T-helper 1 cell (primary cell): Measurements from ENCODE around the gene TMEM131.
A peak's percentile ranks its signal among the peaks of the same experiment; 100 is the strongest.
"Not testable (repeated sequence)": the region's sequence is repeated elsewhere in the genome, so short reads cannot be mapped to it uniquely, and the experiment has no call there.

Source experiments
- DNase-seq, 5 donors: peaks; one replicate each; pipeline ENCODE4 v3.0.0-alpha.2; 2012 to 2020

TMEM131 gene

GRCh38 chr2:97907369-97908100, 88.2 kb downstream of the TMEM131 start:
- DNase-seq, result no peak

DNA sequence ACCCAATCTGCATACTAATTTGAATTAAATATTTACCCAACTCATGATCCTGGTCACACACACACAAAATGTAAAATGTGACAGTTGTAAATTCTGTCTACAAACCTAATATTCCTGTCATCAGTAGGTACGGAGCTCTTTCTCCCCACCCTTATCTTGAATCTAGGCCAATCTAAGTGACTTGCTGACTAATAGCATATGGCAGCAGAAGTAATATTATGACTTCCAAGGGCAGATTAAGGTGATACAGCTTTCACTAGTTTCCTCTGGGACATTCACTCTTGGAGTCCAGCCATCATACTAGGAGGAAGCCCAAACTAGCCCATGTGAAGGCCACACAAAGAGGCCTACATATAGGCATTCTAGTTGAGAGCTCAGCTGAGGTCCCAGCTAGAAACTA, 89.4 kb downstream of the TMEM131 start:
- no peak for DNase-seq

GRCh38 chr2:97905294-97905693, 90.5 kb downstream of the TMEM131 start:
- no peak for DNase-seq

- no peak for DNase-seq
These were observed 93.9 kb downstream of the TMEM131 start for GRCh38 chr2:97901862-97902261.

DNA sequence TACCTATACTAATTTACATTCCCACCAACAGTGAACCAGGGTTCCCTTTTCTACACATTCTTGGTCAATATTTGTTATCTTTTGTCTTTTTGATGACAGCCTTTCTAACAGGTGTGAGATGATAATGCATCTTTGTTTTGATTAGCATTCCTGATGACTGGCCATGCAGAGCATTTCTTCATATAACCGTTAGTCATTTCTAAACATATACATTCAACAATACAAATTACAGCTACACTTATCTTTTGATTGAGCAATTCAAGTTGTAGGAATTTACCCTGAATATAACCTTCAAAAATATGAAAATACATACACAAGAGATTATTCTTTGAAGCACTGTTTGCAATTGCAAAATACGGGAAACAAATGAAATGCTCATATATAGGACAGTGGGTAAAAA, 94.9 kb downstream of the TMEM131 start:
- DNase-seq, result no peak

GRCh38 chr2:97893042-97893441, 102.7 kb downstream of the TMEM131 start:
- not testable (repeated sequence) for DNase-seq

DNA sequence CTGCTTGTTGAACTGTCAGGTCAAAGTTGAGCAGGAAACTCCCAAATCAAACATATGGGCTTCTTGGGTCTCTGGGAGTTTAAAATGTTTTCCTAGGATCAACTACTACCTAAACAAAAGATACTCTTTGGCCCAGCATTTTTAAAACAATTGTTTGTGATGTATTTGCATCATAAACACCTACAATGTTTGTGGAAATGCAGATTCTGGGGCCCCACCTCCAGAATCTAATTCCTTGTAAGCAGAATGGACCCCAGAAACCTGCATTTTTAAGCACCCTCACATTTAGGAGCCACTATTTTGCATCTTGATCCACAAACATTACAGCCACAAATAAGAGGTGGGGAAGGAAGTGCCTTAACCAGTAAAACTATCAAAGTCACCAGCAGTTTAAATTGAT, 104.1 kb downstream of the TMEM131 start:
- DNase-seq, result no peak

GRCh38 chr2:97889156-97889555, 106.6 kb downstream of the TMEM131 start:
- no peak for DNase-seq

DNA sequence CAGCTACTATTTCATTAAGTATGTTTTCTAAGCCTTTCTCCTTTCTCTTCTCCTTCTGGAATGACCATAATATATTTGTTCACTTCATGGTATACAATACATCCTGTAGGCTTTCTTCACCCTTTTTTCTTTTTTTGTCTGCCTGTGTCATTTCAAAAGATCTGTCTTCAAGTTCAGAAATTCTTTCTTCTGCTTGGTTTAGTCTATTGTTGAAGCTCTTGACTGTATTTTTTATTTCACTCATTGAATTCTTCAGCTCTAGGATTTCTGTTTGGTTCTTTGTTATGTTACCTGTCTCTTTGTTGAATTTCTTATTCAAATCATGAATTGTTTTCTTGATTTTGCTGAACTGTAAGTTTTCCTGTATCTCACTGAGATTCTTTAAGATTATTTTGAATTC, 109.9 kb downstream of the TMEM131 start:
- DNase-seq, result no peak

DNA sequence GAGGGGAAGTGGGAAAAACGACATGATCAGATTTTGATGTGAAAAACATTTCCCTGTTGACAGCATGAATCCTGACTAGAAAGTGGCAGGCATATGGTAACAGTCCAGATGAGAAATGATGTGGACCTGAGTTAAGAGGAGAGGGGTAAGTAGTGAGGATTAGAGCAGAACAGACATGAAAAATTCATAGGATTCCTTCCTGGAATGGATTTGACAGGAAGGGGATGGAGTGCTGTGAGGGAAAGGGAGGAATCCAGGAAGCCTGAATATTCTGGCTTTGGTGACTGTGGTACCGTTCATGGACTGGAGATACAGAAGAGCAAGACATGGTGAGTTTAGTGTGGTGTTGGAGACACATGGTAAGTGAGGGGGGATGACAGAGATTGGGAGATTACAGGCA, 115.4 kb downstream of the TMEM131 start:
- no peak for DNase-seq

- no peak for DNase-seq
These were observed 116.9 kb downstream of the TMEM131 start for GRCh38 chr2:97878865-97879264.

DNA sequence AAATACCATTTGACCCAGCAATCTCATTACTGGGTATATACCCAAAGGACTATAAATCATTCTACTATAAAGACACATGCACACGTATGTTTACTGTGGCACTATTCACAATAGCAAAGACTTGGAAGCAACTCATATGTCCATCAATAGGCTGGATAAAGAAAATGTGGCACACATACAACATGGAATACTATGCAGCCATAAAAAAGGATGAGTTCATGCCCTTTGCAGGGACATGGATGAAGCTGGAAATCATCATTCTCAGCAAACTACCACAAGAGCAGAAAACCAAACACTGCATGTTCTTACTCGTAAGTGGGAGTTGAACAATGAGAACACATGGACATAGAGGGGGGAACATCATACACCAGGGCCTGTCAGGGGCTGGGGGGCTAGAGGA, 117.4 kb downstream of the TMEM131 start:
- DNase-seq, result not testable (repeated sequence)

DNA sequence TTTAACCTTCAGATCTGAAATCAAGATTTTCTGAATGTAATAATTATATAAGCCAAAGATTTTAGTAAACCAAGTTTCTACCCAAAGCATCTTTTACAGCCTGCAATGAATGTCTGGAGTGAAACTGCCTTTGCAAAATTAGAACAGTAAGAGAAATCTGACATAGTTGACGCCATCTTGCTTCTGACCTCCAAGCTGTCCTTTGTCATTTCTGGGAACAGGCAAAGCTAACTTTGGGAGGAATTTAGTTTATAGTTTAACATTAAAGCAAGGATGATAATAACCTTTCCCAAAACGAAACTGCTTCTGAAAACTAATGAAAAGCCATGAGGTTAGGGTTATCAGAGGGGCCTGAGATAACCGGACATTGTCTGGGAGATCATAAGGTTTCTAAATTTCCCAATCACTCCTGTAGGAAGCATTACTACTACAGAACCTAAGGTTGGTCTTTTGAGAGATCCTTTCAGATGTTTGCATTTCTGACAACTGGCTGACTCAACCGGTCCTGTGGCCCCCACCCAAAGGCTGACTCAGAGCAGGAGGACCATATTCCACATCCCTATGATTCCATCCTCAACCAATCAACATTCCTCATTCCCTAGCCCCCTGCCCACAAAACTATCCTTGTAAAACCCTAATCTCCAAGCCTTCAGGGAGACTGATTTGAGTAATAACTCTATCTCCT, 124.5 kb downstream of the TMEM131 start:
- no peak for DNase-seq

- DNase-seq, result peak in 1 of 5 donors; percentile 94
These were observed 125.3 kb downstream of the TMEM131 start for GRCh38 chr2:97870396-97870843.

GRCh38 chr2:97869722-97870346, 125.9 kb downstream of the TMEM131 start:
- no peak for DNase-seq

DNA sequence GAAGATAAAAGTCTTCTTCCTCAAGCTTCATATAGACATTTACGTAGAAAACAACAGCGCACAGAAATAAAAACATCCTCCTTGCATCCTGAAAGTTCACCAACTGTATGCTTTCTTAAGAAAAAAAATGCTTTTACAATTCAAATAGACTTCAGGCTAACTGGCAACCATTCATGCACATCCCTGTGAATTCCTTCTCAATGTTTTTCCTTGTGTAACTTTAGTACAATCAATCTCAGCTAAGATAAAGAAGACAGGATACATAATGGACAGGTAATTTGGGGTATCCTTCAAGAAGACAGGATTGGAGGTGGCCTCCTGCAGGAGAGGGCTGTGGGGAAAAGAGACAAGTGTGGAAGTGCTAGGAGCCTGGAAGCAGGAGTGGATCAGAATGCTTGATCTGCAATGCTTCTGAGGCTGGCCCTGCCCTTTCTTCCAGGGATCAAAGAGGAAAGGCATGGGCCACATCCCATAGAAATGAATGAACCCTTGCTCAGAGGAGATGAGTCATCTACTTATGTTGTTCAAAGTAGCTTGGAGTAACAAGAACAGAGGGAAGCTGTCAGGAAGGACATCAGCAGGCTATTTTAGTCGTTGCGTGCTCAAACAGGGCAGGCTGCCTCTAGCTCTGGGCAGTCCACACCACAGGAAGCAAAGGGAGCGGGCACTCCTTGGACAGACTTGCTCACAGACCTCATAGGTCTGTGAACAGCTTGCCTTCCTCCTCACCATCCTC, 126.6 kb downstream of the TMEM131 start:
- no peak for DNase-seq

DNA sequence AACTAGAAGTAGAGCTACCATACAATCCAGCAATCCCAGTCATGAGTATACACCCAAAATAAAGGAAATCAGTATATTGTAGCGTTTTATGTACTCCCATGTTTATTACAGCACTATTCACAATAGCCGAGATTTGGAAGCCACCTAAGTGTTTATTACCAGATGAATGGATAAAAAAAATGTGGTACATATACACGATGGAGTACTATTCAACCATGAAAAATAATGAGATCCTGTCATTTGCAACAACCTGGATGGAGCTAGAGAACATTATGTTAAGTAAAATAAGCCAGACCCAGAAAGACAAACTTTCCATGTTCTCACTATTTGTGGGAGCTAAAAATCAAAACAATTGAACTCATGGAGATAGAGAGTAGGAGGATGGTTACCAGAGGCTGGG, 131.9 kb downstream of the TMEM131 start:
- no peak for DNase-seq

GRCh38 chr2:97861177-97861576, 134.6 kb downstream of the TMEM131 start:
- no peak for DNase-seq

GRCh38 chr2:97858442-97858841, 137.3 kb downstream of the TMEM131 start:
- no peak for DNase-seq

- no peak for DNase-seq
These were observed 138.2 kb downstream of the TMEM131 start for GRCh38 chr2:97857553-97857952.

GRCh38 chr2:97853057-97853456, 142.7 kb downstream of the TMEM131 start:
- DNase-seq, result not testable (repeated sequence)

- peak in 1 of 5 donors; percentile 72 for DNase-seq
These were observed 144.6 kb downstream of the TMEM131 start for GRCh38 chr2:97851172-97851571.

DNA sequence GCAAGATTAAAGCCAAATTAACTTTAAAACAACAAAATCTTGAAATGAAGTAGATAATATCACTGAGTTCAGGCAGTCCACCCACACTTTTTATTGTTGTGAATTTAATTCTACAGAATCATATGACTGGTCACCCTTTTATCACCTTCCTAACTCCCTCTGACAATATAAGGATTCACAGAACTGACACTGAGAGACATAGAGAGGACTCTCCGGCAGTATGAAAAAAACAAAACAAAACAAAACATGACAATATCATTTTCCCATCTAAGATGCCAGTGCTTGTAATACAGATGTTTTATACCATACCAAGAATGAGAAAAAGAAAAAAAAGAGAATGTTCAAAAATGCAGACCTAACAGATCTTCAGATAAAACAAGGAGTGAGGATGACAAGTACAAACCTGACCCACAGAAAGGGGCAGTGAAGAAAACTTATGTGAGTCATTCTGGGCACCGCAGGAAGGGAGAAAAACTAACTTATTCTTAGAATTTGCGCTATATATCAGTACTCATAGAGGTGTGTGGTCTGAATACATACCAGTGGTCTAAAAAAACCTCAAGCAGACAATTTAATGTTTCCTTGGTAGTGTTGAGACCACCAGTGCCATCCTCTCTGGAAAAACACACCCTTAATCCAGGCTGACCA, 145.7 kb downstream of the TMEM131 start:
- peak in 1 of 5 donors; percentile 82 for DNase-seq
